Stimulated activated naive CD8-positive, alpha-beta T cell treated with anti-CD3 and anti-CD28 coated beads, Interleukin-15, Interleukin-2, amounts not matched to agents 100 U/mL and 50 U/mL, for 24 hours (primary cell): ENCODE measurements around the gene BRAF.
"Not testable (repeated sequence)": the region's sequence is repeated elsewhere in the genome, so short reads cannot be mapped to it uniquely, and the experiment has no call there.

Source experiments
- ATAC-seq: fragments of 150-1000 bp; cut with Tn5 transposase; one replicate; pipeline ENCODE4 v1.10.0; 2021
- DNase-seq: peaks from one replicate; pipeline ENCODE4 v3.0.0; 2021

The BRAF gene

DNA sequence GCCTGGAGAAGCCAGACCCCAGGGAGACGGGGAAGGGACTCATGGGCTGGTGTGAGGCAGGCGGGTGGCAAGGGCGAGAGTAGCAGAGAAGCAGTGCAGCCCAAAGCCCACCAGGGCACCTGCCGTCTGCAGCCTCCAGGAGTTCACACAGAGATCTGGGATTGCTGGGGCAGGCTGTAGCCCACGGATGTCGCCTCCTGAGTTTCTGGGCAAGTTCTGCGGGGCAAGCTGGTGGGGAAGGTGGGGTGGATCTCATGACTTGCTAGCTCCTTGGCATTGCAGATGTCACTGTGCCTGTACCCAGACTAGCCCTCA, 246.0 kb downstream of the BRAF start:
- ATAC-seq, result no peak
- DNase-seq, result no peak

DNA sequence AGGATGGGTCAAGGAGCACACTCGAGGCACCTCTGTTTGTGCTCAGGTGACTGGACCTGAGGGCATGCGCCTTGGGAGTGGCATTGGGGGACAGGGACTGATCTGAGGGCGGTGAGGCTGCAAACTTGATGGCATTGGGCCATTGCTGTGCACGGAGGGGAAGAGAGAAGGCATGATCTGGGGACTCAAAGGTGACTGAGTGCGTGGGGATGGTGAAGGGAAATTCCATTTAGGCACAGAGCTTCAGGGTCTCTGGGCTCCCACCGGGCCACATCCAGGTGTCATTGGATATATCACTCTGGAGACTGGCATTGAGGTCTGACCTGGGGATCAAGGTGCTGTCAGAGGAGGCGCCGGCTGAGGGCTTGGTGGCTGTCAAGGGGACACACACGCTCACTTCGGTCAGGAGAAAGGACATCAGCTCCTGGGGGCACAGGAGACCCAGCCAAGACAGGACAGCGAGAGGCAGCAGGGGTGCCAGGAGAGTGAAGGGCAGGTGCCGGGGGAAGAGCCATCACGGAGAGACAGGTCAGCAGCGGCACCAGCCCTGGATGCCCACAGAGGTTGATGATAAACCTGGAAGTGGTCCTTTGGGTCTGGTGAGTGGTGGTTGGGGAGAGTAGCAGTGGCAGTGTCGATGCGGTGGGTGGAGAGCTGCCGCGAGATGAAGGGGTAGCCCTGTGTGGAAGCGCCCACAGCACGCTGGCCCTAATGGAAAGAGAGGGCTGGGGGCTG, 246.5 kb downstream of the BRAF start:
- DNase-seq (no peak), ATAC-seq (no peak)

DNA sequence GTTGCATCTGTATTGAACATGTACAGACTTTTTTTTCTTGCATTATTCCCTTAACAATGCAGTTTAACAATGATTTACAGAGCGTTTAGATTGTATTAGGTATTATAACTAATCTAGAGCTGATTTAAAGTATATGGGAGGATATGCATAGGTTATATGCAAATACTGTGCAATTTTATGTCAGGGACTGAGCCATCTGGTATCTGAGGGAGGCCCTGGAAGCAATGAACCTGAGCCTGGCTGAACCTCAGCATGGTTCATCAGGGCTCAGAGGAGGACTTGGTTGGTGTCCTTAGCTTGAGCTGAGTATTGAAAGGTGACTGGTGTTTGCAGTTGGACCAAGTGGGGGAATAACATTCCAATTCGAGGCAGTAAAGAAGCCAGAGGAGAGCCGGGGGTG, 247.2 kb downstream of the BRAF start:
- ATAC-seq, result no peak
- DNase-seq, result no peak

DNA sequence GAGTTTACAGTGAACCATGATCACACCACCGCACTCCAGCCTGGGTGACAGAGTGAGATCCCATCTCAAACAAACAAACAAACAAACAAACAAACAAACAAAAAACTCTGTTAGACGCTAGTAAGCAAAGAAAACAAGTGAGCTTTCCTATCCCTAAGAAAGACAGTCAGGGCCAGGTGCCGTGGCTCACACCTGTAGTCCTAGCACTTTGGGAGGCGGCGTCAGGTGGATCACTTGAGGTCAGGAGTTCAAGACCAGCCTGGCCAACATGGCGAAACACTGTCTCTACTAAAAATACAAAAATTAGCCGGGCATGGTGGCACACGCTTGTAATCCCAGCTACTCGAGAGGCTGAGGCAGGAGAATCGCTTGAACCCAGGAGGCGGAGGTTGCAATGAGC, 247.8 kb downstream of the BRAF start:
- DNase-seq, ATAC-seq: not testable (repeated sequence)

DNA sequence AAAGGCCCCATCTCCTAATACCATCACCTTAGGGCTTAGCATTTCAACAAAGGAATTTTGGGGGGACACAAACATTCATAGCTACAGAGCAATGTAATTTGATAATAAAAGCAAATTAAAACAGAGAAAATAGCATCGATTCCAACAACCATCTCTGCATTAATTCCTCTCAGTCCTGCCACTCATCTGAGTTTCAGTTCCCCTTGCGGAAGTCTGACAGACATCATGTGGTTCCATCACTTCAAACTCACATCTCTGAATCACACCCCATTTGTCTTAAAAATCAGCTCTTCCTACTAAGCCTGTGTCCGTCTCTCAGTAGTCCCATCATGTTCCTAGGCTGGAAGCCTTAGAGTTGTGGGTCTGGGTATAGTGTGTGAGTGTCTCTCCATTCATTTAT, 248.4 kb downstream of the BRAF start:
- ATAC-seq (no peak), DNase-seq (no peak)

DNA sequence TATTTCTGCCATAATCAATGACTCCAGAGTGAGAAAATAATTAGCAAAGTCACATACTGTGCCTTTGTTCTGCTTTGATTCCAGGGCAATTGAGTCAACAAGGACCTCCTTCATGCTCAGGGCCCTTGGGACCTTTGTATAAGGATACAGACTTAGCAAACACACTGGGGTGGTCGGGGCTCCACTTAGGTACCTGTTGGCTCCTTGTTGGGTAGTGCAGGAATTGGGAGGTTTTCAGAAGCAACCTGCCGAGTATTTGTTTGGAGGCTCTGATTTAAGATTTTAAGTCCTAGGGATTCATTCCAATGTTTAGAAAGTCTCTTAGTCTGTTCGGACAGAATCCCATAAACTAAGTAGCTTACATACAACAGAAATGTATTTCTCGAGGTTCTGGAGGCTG, 249.0 kb downstream of the BRAF start:
- DNase-seq (no peak), ATAC-seq (no peak)

DNA sequence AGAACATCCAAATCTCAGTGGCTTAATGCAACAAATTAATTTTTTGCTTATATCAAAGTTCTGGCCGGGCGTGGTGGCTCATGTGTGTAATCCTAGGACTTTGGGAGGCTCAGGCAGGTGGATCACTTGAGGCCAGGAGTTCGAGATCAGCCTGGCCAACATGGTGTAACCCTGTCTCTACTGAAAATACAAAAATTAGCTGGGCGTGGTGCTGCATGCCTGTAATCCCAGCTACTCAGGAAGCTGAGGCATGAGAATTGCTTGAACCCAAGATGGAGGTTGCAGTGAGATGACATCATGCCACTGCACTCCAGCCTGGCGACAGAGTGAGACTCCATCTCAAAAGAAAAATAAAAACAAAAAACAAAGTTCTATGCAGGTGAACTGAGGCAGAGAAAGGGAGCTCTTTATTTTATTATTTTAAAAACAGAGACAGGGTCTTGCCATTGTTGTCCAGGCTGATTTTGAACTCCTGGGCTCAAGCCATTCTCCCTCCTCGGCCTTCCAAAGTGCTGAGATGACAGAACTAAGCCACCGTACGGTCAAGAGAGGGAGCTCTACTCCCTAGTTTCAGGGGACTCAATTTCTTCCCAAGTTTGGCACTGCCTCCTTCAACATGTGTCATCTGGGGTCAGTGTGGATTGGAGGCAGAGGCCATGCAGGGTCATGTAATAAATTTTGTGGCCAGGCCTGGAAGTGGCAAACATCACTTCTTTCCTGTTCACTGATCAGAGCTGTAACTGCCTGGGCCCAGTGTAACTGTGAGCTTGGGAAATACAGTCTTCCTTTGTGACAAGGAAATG, 249.6 kb downstream of the BRAF start:
- ATAC-seq (no peak), DNase-seq (no peak)

DNA sequence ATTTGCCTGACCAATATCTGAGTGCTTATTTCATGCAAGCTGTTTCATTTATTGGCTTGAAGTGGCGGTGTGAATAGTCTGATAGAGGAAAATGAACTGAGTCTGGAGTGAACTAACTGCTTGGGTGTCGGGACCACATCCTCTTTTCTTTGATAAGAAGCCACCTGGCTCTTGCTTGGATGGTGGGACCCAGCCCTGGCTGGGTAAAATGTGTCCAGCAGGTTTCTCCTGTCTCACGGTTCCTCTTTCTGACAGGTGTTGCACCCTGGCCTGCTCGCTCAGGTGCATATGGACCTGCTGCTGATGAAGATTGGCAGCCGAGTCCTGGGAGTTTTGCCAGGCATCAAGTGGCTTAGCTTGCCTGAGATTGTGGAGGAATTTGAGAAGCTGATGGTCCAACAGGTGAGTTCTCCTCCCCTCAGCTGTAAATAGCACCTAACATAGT, 250.4 kb downstream of the BRAF start:
- ATAC-seq (no peak), DNase-seq (no peak)

DNA sequence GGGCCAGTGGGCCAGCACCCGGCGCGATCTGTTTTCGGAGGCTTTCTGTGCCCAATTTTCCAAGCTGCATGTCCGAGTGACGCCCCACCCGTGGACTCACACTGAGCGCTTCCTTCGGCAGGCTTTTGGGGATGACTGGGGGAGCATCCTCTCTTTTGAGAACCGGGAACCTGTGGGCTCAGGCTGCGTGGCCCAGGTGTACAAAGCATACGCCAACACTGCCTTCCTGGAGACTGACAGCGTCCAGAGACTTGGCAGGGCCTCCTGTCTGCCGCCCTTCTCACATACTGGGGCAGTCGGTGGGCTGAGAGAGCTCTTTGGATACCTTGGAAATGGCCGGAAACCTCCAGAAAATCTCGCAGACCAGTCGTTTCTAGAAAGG, 251.0 kb downstream of the BRAF start:
- ATAC-seq, result no peak
- DNase-seq, result no peak

DNA sequence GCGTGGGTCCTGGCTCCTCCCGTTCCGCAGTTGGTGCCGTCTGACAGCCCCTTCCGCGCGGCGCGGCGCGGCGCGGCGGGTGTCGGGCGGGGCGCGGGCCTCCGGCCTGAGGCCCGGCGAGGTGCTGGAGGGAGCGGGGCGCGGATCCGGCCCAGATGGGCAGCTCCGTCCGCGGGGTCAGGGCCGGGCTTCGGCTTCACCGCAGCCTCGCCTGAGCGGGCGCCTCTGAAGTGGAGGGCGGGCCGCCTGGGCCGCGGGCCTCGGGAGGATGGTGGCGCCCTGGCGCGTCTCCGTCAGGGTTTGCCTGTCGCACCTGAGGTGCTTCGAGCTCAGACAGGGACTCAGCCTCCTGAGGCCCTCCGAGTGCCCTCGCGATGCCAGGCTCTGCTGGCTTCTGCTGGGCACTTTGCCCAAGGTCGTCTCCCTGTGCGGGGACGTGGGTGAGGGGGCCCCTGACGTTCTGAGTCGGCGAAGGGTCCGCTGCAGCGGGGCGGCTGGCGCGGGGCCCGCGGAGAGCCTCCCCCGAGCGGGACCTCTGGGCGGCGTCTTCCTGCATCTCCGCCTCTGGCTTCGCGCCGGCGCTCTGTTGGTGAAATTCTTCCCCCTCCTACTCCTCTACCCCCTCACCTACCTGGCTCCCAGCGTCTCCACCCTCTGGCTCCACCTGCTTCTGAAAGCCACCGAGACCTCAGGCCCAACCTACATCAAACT, 251.5 kb downstream of the BRAF start:
- peak; percentile 75 for ATAC-seq
- peak; percentile 61 for DNase-seq

DNA sequence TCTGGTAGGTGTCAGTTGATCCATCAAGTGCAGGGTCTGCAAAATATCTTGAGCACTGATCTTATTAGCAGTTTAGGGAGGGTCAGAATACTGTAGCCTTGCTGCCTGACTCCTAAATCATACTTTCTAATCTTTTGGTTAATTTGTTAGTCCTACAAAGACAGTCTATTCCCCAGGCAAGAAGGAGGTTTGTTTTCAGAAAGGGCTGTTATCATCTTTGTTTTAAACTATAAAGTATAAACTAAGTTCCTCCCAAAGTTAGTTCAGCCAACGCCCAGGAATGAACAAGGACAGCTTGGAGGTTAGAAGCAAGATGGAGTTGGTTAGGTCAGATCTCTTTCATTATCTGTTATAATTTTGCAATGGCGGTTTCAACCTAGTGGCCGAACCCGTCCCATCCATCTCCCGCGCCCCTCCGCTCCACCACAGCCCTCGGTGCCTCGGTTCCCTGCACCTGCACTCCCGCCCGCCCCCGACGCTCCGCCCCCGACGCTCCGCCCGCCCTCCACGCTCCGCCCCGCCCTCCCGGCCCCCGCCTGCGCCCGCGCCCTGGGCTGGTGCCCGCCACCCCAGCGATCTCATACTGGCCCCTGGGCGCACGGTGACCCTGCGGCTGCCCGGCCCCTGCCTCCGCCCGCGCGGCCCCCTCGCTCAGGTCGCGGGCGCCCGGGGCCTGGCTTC, 252.2 kb downstream of the BRAF start, which contains the start of gene ADCK2:
Gene ADCK2 (plus strand): TSS at position 564 of the 681 bp plus-strand sequence. CDS start 386 bp downstream, outside the sequence.
- DNase-seq (peak; percentile 70), ATAC-seq (peak; percentile 77)

DNA sequence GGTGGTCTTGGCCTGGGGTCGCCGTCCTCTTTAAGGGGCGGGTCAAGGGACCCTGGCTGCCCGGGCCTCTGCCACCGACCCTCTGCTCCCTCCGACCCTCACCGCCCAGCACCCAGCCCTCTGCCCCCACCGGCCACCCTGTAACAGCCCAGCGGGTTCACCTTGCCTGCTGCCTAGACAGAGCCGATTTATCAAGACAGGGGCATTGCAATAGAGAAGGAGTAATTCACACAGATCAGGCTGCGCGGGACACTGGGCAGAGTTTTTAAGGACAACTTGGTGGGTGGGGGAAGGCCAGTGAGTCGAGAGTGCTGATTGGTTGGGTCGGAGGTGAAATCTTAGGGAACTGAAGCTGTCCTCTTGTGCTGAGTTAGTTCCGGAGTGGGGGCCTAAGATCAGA, 252.8 kb downstream of the BRAF start:
- ATAC-seq, result no peak
- no peak for DNase-seq

DNA sequence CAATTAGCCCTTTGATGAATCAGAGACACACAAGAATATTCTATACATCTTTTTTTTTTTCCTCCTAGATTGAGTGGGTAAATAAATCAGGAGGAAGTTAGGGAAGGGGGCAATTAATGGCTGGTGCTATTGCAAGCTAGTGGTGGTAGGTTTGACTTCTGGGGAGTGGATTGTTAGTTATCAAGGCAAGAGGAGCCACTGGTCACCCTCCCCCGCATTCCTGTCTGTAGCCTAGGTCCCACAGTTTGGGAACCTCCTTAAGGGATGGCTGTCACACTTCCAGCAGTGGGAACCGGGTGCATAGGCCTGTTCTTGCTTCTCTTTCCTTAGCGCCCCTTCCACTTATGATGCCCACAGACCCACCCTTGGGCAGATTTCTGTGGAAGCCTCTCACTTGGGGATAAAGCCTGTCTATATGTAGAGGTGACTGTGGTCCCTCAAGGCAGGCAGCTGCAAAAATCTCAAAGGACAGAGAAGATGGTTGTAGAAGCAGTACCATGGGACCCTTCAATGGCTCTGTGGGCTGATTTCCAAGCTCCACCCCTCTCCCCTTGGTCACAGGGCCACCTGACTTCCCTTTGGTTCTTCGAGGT, 254.3 kb downstream of the BRAF start:
- no peak for DNase-seq

DNA sequence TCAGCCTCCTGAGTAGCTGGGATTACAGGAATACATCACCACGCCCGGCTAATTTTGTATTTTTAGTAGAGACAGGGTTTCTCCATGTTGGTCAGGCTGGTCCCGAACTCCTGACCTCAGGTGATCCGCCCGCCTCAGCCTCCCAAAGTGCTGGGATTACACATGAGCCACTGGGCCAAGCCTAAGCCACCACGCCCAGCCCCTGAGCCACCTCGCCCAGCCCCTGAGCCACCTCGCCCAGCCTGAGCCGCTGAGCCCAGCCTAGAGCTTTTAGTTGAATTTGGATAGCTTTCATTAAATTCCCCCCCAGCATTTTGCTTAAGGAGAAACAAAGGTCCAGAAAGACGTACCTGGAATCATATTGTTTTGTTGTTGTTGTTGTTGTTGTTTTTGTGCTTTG, 254.9 kb downstream of the BRAF start:
- ATAC-seq, DNase-seq: not testable (repeated sequence)

More for the DNA sequence above, 254.3 kb downstream of the BRAF start:
- ATAC-seq, result no peak

DNA sequence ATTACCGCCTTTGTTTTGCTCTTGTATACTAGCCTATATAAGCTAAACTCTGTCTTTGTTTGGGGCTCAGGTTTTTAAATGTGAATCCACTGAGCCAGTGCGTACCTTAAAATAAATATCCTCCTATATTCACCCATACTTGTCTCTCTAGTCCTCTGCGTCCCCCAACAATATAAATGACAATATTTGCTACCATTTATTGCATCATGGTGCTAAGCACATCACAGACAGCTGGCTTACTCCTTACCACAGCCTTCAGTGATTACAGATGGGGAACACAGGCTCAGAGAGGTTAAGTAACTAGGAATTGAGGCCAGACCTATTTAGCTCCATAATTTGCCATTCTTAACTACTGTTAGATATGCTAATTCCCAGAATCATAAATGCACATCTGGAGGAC, 255.4 kb downstream of the BRAF start:
- ATAC-seq (no peak), DNase-seq (no peak)
